GM21717 (cell line): Measurements from ENCODE around the gene VAMP2.
"Not testable (repeated sequence)": the region's sequence is repeated elsewhere in the genome, so short reads cannot be mapped to it uniquely, and the experiment has no call there.

Experiments used
- ATAC-seq: cut with Tn5 transposase; IDR thresholded peaks from one replicate; pipeline ENCODE4 v1.9.1; 2021; ENCODE audit warnings: mild to moderate bottlenecking, moderate library complexity; ENCODE audit not compliant: unreplicated experiment

VAMP2 gene

DNA sequence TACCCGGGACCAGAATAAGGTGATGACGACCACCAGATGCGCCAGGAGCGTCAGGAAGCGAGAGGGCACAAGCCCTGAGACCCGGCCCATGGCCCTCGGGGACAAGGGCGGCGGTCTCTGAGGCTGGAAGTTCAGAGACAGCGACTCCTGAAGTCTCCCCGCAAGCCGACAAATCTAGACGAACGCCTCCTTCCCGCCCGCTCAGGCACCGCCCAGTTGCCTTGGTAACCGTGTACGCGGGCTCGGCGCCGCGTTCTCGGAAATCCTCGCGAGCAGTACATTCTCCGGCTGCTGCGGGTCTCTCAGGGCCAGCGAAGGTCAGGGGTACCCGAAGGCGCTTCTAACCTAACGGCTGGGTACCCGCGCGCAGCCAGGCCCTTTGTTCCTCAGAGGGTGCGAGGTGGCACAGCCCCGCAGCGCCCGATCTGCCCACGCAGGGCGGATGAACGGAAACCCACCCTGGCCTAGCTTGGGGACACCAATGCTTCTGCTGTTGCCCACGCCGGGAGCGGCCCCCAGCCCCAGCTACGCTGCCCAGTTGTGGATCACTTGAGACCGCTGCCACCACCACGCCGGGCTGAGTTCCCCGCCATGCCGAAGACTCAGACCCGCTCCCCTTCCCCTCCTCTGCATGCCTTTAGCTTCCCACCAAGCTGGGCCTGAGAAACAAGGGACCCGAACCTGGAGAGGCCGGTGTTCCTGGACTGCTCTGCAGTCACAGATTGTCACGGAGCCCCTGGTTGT is 13.6 kb upstream of the VAMP2 start, which contains the start of gene TMEM107:
TMEM107 (minus strand) TSS at position 184 of the 744 bp plus-strand sequence; CDS start at position 90, 94 bp downstream.
- ATAC-seq: peak; percentile 36

DNA sequence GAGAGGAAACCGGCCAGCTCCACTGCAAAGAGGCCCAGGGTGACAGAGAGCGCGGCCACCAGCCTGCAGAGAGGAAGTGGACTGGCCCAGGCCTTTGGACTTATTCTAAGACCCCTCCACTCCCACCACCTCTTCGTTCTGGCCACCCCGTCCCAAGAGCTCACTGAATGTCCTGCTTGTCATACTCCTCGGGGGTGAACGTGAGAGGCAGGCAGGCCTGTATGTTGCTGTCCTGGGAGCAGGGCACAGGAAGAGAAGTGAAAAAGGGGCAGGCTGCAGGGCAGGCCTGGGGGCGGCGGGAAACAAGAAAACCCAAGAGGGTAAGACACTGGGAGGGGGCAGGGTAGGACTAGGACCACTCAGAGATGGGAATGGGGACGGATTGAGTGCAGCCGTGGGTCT is 13.0 kb upstream of the VAMP2 start:
- no peak for ATAC-seq

DNA sequence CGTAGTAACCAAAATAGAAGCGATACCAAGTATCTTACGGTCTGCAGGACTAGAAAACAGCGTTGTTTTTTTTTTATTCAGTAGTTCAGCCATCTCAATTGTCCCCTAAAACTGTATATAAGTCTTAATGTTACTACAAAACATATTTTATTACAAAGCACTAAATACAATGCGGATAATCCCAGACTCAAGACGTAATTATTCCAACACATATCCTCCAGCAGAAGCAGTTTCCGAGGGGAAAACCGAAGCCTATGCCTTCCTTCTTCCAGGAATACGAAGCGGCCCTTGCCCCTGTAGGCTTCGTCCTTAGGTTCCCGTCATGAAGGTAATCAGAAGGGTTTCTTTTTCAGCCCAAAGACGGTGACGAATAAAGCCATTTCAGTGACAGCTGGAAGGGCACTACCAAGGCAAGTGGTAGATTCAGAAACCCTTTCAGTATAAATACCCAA is 11.1 kb upstream of the VAMP2 start:
- ATAC-seq: no peak

DNA sequence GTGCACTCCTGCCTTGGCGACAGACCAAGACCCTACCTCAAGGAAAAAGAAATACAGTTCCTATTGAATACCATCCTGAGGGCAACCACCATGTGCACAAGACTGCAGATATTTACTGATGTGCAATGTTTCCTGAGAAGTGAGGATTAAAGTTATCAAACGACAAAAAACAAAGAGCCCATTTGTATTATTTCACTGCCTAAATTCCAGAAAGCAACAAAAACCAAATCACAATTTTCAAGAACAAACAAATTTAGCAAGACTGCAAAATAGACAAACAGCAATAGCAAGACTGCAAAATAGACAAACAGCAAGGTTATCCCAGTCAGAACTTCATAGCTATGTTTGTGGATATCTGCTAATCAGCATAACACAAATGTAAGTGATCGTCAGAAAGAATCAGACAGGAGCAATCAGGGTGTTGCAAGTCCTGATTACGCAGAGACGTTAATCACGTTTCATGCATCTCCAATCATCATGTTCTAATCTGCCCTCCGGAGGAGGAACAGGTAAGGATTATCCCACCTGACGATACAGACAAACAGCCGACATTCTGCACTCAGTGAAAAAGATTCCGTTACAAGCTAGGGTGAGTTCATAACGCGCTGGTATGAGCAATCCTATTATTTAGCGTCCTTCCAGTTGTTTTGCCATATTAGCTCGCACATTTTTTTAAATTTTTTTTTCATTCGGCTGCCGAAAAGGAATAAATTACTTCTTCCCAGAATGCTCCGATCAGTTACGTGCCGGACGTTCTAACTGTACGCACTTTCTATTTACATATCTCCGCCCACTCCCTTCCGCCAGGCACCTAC is 10.5 kb upstream of the VAMP2 start:
- ATAC-seq: peak; percentile 51

DNA sequence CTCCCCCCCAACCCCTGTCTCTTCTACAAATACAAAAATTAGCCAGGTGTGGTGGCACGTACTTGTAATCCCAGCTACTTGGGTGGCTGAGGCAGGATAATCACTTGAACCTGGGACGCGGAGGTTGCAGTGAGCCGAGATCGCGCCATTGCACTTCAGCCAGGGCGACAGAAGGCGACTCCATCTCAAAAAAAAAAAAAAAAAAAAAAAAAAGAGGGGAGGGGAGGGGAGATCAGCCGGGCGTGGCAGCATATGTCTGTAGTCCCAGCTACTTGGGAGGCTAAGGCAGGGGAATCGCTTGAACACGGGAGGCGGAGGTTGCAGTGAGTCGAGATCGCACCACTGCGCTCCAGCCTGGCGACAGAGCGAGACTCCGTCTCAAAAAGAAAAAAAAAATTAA is 7.4 kb upstream of the VAMP2 start:
- not testable (repeated sequence) for ATAC-seq

DNA sequence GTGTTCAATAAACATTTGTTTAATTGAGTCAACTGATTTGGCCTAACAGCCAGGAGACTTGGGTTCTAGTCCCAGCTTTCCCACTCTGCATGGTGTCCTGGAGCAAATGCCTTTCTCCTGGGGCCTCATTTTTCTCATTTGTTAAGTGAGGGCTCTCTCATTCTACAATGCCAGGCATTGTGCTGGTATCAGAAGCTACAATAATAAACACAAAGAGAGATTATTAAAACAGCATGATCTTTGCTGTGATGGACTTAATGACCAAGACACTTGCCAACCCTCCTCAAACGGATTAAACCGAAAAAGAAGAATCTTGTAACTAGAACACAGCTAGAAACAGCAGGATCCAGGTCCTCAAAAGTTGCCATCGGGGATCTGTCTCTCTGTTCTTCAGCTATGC is 4.8 kb upstream of the VAMP2 start:
- ATAC-seq: no peak

DNA sequence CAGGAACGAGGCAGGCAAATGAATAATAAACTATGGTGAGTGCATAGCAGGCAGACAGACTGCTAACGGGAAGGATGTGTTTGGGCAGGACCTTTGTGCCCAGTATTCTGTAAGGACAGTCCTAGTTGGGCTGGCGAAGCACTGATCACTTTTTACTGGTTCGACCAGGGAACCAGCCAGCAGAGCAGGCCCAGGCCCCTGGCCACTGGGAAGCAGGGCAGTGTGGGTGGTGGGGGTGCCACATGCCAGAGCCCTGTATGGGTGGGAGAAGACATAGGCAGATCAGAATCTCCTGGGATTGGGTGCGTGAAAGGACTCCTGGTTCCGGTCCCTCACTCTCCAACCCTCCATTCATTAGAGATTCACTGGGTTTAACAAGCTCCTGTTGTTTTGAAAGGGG is 4.0 kb upstream of the VAMP2 start:
- ATAC-seq: no peak

DNA sequence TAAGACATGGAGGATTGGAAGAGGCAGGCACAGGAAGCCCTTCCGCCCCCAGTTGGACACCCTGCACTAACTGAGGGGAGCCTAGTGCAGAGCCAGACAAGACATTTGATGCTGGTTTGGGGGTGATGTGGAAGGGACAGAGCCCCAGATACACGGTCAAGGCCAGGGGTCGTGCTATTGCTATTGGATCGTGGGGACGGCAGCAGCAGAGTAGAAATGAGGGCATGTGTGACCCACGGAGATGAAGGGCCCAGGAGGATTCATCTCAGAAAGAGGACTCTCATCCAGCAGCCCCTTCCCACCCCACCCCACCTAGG is 2.0 kb upstream of the VAMP2 start:
- ATAC-seq: no peak

DNA sequence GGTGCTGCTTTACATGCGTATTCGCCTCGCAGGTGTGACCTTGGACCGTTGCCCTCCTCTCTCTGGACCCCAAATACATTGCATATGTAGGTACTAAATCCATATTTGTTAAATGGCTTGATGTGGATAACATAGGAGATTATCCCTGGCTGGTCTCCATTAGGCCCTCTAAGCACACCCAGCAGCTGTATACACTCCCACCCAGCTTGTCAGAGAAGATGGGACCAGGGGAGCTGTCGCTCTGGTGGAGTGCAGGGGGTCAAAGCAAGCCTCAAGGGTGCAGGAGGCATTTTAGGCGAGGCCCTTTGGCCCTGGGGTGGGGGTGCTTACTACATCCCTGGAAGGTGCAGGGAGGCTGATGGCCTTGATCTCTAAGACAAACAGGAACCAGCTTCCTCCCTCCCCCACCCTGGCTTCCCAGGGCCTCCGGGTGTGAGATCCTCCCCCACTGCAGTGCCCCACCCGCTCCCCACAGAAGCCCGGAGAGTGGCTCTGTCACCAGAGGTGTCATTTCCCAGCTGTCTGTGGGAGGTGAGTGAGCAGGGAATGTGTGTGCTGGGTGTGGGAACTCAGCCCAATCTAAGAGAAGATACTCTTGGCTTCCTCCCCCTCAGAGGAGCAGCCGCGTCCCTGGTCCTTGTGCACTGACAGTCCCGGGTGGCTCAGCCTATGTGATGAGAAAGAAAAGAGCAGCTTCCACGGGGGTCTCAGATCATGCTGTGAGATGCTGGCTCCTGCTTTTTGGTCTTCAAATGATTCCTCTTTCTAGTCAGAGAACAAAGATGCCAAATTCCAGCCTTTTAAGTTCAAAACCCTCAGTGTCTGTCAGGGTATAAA is 1.4 kb upstream of the VAMP2 start:
- no peak for ATAC-seq

DNA sequence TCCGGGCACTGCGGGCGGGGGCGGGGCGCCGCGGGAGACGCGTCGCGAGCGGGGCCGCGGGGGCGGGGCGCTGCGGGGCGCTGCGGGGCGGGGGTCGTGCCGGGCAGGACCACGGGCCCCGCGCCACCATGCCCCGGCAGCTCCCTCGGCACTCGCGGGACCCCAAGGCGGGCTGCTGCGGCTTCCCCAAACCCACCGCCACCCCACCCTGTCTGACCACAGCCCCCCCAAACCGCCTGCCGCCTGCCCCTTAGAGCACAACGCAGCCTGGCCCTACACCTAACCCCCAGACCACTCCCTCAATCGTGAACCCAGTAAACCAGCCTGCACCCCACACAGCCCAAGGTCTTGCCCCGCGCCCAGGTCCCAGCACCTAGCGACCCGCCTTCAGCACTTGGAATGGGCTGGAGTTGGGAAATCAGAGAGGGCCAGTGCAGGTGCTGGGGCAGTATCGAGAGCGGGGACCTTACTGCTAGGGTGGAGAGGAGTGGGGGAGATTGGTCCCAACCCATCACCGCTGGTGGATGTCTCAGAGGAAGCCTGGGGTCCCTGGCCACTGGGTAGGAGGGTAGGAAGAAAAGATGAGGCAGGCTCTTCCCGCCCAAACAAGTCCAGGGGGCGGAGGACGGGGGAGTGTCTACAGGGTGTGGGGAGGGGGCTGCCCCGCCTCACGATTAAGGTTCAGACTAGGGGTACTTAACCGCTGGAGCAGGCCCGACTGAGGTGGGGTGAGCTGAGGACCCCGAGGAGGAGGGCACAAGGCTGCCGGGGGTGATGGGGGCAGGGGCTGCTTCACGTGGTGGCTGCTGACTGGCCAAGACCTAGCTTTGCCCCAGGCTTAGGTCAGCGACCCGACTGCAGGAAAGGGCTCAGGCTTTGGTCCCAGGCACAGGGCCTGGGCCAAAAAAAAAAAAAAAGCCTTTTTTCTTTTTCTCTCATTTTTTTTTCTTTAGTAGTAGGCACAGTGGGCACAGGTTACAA is 539 bp upstream of the VAMP2 start:
- no peak for ATAC-seq

DNA sequence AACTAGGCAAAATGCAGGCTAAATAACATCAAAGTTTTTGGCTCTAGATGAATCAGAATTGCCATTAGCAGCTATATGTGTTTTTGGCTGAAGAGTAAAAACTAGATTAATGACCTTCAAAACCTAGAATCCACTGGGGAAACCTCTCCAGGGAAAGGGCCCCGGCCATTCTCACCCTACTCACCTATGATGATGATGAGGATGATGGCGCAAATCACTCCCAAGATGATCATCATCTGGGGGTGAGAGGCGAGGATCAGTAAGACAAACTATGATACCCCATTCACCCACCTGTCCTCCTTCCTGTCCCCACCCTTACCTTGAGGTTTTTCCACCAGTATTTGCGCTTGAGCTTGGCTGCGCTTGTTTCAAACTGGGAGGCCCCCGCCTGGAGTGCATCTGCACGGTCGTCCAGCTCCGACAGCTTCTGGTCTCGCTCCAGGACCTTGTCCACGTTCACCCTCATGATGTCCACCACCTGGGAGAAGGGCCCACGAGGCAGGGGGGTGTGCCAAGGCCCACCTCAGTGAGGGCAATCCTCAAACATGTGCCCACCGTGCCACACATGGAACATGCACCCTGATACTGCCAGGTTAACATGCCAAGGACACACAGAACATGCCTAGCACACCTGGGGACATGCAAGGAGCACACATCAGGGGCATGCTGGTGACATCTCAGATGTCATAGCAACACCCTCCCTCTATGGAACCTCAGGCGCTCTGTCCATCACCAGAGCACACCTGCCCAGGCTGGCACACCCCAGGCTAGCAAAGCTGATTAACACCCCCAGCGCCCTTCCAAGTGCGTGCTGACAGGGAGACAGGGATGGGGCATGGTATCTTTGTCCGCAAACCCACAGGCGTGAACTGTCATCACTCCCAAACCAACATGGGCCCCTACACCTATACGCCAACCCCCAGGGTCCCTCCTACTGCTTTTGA is 1.2 kb downstream of the VAMP2 start:
- ATAC-seq: no peak

DNA sequence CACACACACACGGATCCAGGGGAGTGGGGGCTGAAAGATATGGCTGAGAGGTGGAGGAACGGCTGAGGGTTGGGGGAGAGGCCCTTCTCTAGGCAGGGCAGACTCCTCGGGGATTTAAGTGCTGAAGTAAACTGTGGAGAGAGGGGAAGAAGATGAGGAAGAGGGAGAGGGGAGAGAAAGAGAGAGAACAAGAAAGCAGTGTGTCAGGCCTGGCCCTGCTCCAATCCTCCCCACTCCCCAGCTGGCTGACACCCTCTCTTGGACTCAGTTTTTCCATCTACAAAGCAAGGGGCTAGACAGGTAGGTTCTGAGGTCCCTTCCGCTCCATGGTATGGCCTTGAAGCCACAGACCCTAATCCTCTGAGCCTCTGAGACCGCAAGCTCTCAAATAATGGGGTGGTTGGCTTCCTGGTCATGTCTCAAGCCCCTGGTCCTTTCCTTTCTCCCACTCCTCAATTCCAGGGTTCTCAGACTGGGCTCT is 2.0 kb downstream of the VAMP2 start:
- no peak for ATAC-seq

DNA sequence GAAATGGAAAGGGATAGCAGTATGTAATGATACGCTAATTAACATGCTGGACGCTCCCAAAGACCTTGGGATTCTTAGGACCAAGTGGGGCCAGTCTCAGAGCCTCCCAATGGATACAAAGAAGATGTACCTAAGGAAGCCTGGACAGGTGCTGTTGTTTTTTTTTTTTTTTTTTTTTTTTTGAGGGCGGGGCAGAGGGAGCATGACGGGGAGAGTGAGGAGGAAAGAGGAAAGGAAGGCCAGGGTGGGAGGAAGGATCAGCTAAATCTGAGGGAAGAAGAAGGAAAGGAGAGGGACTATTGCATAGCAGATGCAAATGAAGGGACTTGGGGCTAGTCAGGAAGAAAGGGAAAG is 2.5 kb downstream of the VAMP2 start:
- ATAC-seq: no peak

DNA sequence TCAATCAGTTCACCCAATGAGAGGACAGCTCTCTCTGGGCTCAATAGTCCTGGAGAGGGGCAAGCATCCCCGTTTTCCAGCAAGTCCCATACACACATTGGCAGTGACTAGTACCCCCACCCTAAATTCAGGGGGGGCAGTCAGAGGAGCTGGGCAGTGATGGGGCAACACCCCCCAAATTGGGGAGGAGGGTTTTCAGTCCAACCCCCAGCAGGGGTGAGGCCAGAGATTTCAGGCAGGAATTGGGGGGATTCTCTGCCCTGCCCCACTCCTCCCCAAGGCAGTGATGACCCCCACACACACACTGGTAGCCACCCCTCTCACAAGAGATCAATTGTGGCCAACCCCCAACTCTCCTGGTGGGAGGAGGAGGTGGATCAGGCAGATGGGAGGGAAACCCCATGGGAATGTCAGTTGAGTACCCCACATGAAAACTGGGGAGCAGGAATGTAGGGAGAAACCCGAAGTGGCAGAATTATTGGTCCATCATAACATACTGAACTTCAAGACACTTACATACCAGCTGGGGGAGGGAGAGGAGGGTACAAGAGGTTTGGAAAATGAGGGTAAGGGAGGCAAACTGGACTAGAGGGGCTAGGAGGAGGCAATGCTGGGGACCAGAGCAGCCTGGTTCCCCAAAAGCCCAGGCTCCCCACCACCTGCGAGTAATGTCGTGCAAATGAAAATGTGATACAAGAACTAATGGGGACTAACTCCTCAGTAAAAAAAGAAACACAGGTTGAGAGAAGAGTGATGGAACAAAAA is 3.1 kb downstream of the VAMP2 start:
- no peak for ATAC-seq

DNA sequence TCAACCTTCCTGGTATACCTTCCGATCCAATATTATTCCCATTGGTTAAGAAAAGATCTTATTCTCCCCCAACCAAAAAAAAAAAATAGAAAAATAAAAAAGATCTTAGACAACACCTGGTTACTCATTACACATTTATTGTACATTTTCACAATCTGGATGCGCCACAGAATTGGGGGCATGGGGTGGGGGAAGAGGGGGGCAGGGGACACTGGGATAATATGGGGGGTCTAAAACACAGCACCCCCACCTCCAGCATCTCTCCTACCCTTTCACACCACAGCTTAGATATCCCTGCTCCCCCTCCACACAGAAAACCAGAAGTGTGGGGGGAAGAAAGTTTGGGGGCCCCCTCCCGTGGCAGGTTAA is 3.7 kb downstream of the VAMP2 start:
- no peak for ATAC-seq

DNA sequence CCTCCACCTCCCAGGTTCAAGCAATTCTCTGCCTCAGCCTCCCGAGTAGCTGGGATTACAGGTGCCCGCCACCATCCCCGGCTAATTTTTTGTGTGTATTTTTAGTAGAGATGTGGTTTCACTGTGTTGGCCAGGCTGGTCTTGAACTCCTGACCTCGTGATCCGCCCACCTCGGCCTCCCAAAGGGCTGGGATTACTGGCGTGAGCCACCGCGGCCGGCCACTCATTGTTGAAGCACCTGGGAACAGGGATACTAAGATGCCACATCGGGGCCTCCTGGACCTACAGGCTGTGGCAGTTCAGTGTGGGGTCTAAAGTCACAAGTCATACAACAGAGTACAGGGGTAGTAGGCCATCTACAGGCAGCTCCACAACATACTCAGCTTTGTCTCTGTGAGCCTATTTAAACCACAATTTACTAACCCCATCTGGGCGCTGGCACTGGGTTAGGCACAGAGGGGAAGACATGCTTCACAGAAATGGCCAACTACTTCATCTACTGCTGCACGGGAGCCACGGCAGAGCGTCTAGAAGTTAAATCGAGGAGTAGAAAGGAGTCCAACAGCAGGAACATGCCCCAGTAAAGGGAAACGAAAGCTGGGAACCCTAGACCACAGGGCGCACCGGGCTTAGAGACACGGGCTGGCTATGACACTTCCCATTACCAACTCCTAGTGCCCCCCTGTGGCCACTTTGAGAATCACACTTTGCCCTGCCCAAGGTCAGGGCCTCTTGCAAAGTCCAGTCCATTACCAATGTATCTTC is 4.3 kb downstream of the VAMP2 start:
- no peak for ATAC-seq

DNA sequence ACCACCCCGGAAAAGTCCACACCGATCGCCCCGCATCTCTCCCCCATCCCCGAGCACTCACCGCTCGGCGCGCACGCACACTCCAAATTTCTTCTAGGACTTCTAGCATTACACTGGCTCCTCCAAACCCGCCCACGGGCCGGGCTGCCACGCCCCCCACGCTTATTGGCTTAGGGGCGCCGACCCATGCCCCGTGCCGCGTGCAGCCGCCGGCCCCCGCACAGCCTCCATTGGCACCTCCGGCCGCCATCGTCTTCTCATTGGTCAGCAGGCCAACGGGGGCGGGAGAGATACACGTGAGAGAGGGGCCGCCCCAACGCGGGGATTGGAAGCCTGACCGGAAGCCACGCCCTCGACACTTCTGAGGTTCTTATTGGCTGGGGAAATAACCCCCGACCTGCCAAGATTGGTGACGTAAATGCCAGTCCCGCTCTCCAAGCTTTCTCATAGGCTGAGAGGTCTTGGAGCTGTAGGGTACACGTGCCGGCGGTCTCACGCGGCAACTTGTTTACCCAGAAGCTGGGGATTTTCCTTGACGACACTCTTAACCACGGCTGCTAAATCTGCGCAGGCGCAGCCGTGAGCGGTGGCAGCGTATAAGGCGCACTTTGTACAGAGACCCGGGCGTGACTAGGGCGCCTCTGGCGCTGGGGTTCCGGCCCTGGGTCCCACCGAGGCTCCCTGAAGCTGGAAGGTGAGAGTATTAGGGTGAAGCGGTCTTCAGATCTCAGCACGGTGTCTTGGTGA is 6.3 kb downstream of the VAMP2 start:
- ATAC-seq: peak; percentile 60
